HG03097 (cell line): Measurements from ENCODE around the gene THTPA.

ENCODE experiments used
- ATAC-seq: cut with Tn5 transposase; IDR thresholded peaks from one replicate; pipeline ENCODE4 v1.9.1; 2021; ENCODE audit not compliant: unreplicated experiment, low FRiP score

Gene THTPA, protein sequence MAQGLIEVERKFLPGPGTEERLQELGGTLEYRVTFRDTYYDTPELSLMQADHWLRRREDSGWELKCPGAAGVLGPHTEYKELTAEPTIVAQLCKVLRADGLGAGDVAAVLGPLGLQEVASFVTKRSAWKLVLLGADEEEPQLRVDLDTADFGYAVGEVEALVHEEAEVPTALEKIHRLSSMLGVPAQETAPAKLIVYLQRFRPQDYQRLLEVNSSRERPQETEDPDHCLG

DNA sequence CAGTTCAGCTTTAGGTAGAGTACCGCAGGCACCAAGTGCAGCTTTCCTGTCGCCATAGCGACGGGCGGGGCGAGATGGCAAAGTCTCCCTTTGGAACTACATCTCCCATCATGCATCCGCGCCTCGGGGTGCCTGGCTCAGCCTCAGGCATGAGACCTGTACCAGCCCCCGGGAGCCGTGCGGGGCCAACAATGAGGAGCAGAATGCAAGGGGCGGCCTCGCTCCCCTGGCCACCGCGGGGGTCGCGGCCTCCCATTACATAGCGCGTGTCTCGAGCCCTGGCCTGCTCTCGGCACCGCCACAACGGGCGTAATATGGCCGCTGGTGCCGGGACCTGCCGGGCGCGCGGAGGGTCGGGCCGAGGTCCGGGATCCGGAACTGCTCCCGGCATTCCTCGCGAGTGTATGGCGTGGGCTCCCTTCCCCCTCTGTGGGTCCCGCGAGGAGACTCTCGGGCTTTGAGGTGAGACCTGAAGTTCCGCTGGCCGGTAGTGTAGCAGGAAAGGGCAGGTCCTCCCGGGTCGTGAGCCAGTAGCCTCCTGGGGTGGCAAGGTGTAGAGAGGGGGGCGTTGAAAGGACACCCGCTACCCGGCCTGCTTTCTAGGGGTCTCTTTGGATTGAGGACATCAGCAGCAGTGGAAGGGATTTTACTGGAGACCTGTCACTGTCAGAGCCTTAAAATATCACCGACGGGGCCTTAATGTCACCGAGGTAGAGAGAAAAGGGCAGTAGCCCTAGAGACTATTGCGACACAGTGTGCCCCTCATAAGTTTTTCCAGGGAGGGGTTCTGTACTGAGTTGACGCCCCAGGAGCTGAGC is at the start of gene THTPA:
TSS of gene THTPA (plus strand) at position 390 of the 818 bp plus-strand sequence. CDS start 487 bp downstream, outside the sequence.
- peak; percentile 87 for ATAC-seq

DNA sequence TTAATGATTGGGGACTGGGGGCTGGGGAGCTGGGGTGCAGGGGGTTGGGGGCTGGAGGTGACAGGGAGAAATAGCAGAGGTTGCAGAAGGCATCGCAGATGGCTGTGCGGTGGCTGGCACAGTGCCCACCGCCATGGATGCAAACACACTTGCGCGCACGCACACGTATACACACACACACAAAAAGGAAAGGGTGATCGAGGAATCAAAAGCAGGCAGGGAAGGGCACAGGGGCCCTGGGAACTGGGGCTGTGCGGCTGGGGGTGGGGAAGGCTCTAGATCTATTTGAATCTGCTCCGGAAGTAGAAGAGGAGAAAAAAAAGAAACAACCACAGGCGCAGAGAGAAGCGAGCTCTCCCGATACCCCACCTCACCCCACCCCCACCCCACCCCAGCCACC is 43.9 kb upstream of the THTPA start:
- no peak for ATAC-seq

DNA sequence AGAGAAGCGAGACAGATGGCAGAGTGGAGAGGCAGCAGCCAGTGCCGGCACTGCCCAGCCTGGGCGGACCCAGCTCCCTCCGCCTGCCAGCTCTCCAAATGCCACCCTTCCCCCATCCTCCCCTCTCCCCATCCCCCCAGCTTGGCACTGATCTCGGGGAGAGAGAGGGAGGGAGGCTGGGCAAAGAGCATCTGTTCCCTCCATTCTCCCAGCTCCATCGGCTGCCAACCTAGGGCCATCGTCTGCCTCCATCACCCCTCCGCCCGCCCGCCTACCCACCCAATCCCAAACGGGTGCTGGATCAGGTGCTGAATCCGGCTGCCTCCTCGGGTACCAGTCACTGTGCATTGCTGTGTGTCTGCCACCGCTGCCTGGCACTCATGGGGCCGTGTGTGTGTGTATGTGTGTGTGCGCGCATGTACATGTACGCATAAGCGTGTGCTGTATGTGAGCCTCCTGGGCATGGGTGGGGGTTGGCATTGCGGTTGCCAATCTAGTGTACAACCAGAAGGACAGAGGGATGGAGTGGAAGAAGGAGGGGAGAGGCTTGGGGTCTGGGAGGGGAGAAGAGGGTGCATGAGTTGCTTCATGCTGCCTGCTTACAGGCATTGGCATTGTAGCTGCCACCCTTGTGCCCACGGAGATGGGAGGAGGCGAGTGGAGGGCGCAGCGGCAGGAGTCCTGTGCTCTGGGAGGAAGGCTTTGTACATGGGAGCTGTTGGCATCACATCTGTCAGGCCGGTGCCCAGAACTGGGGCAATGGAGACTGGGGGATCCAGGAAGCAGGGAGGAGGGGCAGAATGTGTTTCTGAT is 42.9 kb upstream of the THTPA start:
- no peak for ATAC-seq

DNA sequence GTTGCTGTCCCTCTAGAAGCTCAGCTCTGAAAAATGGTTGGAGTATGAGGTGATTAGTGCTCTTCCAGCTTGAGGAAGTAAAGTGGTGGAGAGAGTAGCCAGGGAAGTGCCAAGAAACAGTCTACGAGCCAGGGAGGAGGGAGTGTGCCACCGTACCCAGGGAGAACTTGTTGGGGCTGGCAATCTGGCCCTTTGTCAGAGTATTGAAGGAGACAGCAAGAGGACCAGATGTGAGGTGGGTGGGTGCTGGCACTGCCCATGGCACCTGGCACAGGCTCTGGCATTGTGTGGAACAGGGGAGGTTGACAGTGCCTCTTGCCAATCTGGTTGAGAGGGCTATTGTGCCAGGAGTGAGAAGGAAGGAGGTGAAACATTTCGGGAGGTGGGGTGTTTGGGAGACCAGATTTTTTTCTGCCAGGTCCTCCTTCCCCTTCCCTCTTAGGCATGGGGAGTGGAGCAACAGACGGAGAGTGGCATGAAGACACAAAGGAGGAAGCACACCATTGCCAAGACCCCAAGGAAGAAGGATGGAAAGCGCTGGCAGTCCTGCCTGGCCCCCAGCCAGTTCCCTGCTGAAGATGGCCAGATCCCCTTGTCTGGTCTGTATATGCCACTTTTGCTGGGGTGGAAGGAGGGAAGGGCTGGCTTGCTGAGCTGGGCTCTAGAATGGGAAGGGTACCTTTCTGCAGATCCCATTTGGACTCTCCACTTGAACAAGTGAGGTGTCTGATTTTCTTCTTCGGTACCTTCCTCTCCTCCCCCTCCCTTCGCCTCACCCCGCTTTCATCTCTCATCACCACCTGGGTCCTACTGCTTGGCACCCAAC is 42.0 kb upstream of the THTPA start:
- ATAC-seq, result no peak

DNA sequence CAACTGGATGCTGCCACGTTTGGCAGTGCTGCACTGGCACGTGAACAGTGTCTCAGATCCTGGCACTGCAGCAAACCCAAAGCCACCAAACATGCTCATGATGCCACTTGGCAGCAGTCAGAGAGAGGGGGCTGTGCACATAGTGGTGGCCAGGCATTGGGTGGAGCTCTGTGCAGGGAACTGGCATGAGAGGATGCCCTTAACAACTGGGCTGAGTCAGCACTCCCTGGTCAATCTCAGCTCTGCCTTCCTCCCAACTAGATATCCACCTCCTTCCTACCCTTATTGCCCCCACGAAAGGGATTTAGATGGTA is 41.5 kb upstream of the THTPA start:
- no peak for ATAC-seq

DNA sequence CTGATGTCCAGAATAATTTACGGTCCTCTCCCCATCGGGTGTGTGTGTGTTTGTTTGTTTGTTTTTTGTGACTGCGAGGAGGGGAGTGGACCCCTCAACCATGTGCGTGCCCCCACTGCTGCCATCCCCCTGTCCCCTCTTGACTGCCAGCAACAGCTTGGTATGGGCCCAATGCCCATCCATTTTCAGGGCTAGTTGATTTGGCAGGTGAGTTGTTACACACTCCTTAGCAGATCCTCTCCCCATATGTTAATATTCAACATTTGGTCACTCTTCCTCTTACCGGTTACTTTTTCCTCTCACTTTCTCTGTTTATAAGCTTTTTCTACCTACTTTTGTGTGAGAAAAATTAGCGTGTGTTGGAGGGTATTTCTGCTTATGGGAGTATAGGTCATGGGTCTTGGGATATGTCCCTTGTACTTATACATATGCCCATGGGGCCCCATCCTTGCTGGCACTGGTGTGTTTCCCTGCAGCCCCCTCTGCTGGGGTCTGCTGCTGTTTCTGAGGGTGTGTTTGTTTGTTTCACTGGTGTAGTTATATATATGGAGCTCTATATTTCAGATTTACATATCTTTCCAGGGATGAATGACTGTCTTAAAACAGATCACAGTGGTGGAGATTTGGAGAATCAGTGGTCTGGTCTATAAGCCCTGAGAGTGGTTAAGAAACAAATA is 38.3 kb upstream of the THTPA start:
- ATAC-seq, result no peak

DNA sequence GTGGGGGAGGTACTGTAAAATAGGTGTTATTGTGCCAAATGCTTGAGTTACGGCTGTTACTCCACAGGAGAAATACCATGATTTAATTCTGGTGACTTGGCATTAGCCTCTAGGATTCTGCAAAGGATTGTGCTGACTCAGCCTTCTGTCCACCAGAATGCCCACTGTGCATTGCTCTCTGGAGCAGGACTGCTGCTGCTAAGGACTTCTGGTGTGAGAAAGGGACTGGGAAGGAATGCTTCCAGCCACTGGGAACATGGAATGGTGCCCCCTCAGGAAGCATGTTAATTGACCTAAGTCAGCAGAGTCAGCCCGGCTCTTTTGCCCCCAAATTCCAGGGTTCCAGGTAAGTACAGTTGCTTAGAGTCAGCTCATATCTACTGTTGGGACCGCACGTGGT is 37.4 kb upstream of the THTPA start:
- ATAC-seq, result no peak

DNA sequence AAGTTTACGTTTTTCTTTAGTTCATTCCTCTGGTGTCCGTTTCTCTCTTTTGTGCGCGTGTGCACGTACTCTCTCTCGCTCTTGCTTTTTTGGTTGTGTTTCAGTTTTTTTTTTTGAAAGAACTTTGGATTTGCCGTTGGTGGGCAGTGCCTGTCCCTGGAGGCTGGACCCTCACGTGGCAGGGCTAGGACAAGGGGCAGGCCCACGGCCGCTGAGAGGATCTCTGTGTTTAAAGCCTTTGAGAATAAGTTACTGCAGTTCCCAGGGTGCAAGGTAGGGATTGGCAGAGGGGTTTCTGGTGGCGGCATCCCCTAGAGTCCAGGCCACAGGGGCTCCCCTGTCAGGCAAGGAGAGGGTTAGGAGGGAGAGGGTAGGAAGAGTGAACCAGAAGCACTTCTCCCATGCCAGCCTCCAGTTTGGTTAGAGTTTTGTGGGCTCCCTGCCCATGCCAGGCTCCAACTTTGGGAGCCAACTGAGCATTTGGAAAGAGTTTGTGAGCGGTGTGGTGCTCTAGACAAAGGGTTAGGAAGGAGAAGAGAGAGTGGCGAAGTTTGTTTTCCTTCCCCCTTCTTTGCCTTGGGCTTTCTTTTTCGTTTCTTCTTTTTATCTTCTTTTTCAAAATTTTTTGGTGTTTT is 35.1 kb upstream of the THTPA start:
- ATAC-seq, result no peak

DNA sequence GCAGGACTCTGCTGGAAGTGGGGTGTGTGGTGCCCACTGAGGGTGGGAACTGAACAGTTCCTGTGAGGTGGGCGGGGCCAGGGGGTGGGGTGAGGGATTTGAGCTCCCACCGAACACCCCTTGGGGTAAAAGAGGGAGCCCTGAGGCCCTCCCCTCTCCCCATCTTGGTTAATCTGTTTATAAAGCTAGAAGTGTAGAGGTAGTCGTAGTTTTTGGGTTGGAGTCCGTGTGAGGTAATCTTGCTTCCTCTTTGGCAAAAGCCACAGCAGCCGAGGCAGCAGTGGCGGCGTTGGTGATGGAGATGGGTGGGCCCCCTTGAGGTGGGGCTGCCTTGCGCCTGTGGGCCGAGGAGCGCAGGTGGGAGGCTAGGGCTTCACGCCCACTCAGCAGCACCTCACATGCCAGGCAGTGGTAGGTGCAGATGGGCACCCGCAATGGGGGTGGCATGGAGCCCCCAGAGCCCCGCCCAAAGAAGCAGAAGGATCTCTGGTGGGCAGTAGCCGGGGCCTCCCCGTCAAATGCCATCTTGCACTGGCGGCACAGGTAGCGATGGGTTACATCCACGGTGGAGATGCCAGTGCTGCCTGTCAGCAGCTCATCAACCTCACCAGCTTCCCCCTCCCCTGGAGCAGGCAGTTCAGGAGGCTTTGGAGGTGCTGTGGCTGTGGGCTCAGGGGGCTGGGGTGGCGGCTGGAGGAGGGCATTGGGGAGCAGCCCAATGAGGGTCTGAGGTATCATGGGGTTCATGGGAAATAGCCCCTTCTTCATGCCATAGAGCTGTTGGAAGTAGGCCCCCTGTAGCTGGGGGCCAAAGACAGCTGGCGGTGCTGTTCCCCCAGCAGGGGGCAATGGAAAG is 34.1 kb upstream of the THTPA start:
- ATAC-seq, result no peak

DNA sequence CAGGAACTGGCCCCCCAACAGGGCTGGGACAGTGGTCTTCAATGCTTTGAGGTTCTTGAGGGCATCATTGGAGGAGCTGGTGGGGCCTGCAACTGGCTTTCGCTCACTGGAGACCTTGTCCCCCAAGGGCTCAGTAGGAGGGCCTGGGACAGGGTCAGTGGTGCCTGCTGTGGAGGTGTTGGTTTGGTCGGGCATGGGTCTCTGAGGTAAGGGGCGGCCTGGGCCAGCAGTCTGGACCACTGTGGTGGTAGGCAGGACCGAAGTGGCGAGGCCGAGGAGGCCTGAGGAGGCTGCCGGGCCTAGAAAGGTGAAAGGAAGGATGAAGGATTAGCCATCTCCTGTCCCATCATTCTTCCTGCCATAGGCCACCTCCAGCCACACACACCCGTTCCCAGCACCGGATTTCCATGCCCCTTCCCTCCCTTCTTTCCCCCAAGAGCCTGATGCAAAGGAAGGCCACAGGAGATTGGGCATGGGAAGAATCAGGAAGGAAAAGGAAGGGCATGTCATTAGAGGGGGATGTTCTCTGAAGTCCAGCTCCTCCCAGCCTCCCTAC is 33.4 kb upstream of the THTPA start:
- ATAC-seq, result no peak

DNA sequence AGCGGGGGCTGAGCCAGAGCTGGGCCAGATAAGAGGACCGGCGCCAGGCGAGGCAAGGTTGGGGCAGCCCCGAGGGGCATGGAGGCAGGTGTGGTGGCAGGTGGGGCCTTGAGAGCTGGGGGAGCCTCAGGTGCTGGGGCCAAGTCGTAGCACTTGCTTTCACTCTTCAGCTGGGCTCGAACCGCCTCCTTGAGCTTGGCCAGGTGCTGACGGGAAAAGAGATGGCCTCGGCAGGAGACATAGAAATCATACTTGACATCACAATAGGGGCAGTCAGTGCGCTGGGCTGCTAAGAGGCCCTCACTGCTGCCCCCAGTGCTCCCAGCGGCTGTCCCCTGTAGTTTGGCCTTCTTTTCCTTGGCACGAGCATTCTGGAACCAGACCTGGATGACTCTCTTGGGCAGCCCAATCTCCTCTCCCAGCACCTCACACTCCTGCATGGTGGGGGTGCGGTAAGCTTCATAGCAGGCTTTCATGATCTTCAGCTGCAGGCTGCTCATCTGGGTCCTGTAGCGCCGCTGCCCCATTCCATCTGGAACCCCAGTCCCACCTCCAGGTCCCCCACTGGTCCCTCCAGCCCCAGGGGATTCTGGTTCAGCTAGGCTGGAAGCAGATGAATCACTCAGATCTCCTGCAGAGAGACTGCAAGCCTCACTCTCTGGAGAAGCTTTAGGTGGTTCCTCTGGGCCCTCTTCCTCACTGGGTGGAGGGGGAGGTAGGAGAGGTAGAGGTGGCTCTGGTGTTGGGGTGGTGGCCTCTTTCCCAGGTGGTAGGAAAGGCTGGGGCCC is 32.6 kb upstream of the THTPA start:
- ATAC-seq, result no peak

DNA sequence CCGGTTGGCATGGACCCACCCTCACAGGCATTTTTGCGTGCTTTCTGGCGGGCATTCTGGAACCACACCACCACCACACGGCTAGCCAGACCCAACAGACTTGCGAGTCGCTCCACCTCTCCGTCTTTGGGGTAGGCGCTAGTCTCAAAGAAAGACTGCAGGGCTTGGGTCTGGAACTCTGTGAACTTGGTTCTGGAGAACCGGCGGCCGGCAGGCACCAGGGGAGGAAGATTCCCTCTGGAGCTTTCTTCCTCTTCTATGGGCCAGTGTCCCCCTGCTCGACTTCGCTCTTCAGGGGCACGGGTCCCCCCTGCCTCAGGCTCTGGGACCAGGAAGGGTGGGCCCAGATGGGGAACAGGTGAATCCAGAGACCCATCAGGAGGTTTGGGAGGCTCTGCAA is 31.1 kb upstream of the THTPA start:
- ATAC-seq, result no peak

DNA sequence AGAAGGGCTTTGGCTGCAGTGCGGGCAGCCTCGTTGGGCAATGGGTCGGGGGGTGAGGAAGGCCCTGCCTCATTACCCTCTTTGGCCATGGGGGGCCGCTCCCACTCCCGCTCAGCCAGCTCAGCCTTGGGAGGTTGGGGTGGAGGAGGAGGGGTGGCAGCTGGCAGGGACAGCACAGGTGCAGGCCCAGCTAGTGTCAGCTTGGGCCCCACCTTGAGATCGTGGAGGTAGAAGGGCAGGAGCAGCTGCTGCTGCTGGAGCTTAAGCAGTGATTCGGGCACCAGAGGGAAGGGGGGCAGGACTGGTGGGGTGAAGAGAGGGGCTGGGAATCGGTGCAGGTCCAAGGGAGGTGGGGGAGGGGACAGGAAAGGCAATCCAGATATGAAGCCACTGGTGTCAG is 30.5 kb upstream of the THTPA start:
- no peak for ATAC-seq

DNA sequence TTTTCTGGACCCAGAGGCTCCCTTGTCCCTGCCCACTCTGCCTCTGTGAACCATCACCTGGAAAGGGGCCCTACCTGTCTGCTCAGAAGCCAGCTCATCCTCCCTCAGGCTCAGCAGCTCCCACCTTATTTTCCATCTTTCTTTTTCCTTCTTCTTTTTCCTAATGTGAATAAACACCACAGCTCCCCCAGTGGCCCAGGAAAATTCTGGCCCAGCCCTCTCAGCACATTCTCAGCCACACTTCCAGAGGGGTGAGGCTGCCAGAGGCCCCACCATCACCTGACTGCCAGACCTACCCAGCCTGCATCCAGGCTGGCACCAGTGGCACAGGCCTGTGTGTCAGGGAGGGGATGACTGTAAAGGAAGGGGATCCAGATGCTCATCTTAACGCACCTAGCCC is 27.5 kb upstream of the THTPA start:
- no peak for ATAC-seq

DNA sequence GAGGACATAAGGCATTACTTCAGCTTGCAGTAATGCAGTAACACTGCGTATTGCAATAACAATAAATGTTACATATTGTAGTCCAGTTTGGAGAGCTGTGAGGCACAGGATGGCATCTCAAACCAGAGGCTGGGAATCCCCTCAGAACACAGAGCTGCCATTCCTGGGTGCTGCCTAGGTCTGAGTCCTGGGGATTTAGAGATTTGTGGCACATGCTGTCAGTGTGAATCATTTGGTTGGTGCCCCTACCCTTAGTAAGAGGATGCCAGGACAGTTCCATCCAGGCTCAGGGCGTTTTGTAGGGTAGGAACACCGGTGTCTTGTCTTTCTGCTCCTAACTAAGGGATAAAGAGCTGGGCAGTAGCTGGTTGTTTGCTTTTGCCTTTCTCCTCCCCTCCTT is 27.1 kb upstream of the THTPA start:
- ATAC-seq, result no peak

DNA sequence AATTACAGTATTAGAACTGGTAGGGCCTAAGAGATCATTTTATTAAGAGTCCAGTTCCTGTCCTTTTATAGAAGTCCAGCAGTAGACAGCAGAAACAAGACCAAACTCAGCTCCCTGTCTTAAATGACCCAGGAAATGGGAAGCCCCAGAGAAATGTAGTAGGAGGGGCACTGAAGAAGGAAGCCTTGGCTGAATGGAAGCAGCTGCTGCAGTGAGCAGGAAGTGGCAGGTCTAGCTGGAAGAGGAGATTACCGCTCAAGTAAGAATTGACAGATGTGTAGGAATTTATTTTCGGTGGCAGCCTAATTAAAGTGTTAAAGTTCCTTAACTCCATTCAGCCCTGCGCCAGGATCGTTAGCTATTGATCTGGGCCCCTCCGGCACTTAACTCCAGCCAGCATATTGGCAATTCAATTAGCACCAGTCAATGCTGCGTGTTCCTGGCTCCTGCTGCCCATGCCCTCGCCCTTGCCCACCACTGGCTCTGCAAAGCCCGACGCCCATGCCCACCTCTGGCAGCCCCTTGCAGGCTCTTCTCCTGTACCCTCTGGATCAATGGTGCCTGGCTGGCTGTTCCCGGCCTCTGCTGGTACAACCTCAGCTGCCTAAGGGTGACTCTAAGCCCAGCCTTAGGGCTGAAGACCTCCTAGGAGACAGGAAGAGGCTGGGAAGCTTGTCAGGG is 25.6 kb upstream of the THTPA start:
- ATAC-seq, result no peak

DNA sequence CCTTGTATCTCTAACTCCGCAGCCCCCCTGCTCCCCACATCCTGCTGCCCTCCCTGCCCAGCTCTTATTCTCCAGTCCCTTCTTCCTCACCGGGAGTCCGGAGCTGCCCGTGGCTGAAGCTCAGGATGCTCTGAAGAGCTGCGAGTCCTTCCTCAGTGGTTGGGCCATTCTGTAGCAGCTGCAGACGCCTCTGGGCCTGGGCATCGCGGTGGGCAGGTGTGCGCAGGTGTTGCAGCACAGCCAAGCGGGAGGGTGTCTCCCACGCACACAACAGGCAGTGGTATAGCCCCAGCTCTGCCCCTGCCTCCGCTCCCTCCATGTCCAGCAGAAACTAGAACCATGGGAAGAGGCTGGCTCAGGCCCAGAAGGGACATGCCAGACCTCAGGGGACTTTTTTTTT is 24.7 kb upstream of the THTPA start:
- ATAC-seq, result no peak
